GM21447 (cell line): ENCODE measurements around the gene TERF2IP.
A peak's percentile ranks its signal among the peaks of the same experiment; 100 is the strongest.

ENCODE experiments used
- ATAC-seq: cut with Tn5 transposase; IDR thresholded peaks from one replicate; pipeline ENCODE4 v1.9.1; 2021; ENCODE audit not compliant: unreplicated experiment

TERF2IP gene

DNA sequence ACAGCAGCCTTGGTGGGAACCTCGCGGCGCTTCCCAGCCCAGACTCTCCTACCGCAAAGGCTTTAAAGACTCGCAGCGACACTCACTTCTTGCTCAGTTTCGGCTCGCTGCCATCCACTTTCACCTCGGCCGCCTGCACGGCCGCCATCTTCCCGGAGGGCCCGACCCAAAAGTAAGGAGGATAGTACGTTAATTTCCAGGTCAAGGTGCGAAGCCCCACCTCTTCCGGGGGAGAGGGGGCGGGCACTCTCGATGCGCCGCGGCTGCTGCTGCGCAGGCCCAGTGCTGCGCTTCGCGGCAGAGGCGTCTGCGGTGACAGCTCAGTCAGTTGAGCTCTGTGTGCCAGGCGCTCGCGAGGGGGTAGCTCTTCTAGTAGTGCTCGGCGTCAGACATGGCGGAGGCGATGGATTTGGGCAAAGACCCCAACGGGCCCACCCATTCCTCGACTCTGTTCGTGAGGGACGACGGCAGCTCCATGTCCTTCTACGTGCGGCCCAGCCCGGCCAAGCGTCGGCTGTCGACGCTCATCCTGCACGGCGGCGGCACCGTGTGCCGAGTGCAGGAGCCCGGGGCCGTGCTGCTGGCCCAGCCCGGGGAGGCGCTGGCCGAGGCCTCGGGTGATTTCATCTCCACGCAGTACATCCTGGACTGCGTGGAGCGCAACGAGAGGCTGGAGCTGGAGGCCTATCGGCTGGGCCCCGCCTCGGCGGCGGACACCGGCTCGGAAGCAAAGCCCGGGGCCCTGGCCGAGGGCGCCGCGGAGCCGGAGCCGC is at the start of gene TERF2IP, which contains the start of gene KARS1:
Gene TERF2IP, plus strand, starts transcription at position 282 of the 773 bp plus-strand sequence. Its CDS starts 110 bp downstream, at position 392.
Gene KARS1, minus strand, starts transcription at position 174 of the 773 bp plus-strand sequence. Its CDS starts 26 bp downstream, at position 148.
- peak; percentile 72 for ATAC-seq

GRCh38 chr16:75599452-75600277 is 47.9 kb upstream of the TERF2IP start:
- ATAC-seq = no peak

GRCh38 chr16:75603241-75603640 is 44.3 kb upstream of the TERF2IP start:
- ATAC-seq = no peak

DNA sequence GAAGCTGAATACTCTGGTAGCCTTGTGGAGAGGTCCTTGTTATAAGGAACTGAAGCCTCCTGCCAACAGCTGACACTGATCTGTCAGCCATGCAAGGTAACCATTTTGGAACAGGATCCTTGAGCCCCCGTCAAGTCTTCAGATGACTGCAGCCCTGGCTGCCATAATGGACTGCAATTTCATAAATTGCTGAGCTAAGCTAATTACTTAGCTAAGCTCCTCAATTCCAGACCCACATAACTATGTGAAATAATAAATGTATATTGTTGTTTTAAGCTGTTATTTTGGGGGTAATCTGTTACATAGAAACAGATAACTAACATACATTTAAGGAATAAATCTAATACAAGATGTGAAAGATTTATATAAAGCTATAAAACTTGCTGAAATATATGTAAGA is 41.1 kb upstream of the TERF2IP start:
- ATAC-seq = no peak

GRCh38 chr16:75614066-75614897 is 33.3 kb upstream of the TERF2IP start:
- no peak for ATAC-seq

- ATAC-seq = no peak
Observed at GRCh38 chr16:75615619-75616018, 32.0 kb upstream of the TERF2IP start.

DNA sequence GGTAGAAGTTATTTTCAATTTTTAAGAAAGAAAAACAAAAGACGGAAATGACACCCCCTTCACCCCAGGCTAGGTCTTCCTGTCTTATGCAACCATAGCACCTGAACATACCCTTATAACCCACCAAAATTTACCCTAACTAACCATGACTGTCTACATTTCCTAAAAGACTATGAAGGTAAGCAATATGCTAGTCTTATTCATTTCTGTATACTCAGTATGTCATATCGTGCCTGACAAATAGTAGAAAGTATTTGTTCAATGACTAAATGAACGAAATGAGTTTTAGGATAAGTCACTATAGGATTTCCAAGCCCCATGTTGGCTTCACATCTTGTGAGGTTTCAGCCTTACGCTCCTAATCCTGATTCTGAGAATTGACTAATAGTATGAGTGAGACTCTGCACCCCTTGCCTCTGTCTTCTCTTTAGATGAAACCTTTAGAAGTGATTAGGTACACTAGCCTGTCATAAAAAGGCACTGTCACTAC is 31.0 kb upstream of the TERF2IP start:
- no peak for ATAC-seq

DNA sequence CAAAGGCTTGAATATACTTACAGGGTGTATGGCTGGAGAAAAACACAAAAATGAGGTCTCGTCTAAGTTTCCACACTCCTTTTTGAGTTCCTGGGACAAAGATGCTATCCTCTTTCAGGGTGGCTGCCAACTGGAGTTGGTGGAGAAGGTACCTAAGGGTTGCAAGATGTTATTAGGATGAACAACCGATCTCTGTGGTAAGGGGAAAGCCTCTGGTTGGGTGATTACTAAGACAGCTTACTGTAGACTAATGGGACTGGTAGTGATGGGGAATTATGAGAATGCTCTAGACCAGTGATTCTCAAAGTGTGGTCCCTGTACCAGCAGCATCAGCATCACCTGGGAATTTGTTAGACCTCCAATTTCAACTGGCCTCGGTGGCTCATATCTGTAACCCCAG is 30.5 kb upstream of the TERF2IP start:
- no peak for ATAC-seq

- ATAC-seq = no peak
Observed at GRCh38 chr16:75618780-75619179, 28.8 kb upstream of the TERF2IP start.

DNA sequence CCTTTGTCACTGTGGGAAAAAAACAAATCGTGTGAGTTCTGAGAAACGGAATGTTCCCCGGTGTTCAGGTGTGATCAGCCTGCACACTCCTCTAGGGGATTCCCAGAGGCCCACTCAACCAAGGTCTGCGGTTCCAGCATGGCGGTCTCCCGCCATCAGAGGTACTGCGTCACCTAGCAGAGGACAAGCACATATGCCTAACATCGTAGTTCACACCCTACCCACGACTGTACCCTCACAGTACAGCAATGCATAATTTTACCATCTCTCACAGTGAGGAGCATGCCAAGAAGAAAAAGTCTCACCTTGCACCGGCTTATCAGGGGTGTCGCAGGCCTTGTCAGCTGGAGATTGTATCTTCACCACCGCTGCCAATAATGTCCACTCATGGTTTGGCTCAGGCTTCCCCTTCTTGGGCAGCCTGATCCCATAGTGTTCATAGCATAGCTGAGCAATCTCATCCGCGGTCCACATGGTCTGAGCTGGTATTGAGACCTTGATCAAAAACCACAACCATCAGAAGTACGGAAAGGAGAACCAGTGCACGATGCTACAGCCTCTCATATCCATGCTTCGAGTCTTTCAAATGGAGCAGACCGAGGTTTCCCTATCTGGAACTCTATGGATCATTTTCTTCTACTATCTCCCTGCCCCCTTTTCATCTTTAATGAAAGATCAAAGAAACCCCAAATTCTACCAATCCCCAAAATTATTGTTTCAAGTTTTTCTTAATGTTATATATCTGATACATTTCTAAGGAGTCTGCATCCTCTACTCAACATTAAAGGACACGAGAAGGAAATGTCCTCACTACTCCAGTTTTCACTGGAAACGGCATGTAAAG is 27.0 kb upstream of the TERF2IP start:
- ATAC-seq = no peak

DNA sequence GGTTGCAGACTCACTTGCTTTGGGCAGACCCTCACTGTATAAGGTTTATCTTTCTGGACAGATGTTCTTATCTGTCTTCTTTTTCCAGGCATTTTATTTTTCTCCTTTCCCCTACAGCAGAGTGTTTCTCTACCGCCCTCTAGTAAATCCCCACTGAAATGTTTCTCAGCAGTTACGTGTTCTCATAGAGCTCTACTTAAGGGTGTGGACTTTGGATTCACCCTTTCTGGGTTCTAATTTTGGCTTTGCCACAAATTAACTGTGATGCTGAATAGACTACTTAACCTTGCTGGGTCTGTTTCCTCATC is 26.4 kb upstream of the TERF2IP start:
- ATAC-seq = no peak

DNA sequence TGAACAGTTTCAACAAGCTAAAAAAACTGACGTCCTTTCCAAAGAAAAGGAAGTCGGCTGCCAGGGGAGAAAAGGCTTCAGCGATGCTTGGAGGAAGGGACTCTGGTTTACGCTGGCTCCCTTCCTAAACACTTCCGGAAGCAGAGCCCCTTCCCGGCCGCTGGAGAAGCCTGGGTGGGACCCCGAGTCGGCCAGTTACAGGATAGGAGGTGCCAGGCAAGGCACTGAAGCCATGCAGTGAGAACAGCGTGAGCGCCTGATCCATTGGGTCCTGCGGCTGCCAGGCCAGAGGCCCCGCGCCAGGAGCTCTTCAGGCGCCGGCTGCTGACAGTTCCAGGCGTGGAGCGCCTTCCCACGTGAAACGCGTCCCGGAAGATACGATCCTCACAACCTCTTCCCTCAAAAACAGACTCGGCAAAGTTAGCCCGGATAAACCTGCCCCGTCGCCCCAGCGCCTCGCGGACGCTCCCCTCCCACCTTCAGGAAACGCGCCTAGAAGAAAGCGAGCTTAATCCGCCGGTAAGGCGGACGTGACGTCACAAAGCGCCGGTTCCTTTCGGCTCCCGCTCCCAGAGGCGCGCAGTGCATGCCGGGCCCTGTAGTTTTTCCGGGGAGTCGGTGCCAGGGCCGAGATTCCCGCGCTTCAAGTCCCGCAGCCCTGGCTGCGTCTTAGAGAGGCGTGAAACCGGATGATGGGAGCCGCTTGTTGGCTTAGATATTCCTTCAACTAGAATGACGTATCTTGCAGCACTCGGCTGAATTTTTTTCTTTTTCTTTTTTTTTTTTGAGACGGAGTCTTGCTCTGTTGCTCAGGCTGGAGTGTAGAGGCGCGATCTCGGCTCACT is 24.6 kb upstream of the TERF2IP start, which contains the start of gene ADAT1:
Gene ADAT1, minus strand, starts transcription at position 521 of the 845 bp plus-strand sequence. CDS start 2,482 bp downstream, outside the sequence.
- ATAC-seq = peak; percentile 96

DNA sequence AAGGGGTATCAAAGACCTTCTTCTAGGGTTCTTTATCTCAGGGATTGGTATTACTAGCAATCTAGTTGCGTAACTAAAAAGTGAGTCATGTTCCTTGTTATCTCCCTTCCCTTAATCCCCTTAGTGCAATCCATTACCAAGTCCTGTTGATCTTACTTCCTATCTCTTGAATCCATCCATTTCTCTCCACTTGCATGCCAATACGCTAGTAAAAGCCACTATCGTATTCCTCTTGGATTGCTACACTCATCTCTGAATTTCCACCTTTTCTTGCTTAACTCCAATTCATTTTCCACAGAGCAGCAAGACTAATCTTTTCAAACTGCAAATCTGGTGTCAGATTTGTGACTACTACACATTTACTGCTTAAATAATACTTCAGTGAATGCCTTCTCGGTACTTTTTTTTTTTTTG is 22.6 kb upstream of the TERF2IP start:
- ATAC-seq = no peak

DNA sequence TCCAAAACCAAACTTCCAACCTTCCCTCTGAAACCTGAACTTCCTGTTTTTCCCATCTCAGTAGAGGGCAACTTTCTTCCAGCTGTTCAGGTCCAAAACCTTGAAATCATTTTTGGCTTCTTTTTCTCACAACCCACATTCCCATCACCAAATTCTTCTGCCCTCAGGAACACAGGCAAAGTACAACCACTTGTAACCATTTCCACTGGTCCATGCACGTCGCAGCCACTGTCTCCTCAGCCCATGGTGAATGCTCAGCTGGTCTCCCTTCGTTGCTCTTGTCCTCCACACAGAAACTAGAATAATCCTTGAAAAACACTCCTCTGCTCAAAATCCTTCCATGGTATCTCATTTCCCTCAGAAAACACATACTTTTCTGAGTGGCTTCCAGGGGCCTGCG is 20.8 kb upstream of the TERF2IP start:
- no peak for ATAC-seq

GRCh38 chr16:75627851-75628250 is 19.7 kb upstream of the TERF2IP start:
- no peak for ATAC-seq

DNA sequence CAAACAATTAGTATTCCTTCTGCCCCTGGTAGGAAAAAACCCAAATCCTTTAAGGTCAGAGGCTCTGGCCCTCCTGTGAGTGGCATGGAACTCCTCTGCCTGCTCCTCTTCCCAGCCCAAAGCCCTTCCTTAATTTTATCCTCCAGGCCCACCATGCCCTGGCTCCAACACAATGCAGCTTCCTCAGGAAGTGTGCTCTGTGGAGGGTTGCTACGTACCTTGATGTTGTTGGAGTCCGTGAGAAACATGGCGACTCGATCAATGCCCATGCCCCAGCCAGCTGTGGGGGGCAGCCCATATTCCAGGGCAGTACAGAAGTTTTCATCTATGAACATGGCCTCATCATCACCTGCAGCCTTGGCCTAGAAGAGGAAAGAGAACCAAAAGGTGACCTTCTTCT is 19.2 kb upstream of the TERF2IP start:
- ATAC-seq = no peak

- ATAC-seq = no peak
Observed at GRCh38 chr16:75629132-75629531, 18.4 kb upstream of the TERF2IP start.

- no peak for ATAC-seq
Observed at GRCh38 chr16:75630052-75630451, 17.5 kb upstream of the TERF2IP start.

DNA sequence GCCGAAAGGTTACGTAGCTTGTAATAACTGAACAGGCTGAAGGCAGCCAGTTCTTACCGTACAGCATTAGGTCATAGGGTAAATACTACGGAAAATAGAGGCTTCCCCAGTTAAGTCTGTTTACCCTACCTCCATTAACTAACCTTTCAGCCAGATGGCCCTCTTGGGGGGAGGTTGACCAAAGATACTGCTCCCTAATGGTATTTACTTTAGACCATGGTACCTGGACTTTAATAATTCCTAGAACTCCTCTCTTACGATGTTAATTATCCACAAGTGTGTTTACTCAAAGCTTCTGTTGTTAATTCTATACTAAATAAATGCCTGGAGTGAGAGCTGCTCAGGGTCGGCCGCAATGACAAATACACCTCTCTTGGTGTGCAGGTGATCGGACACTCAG is 14.7 kb upstream of the TERF2IP start:
- ATAC-seq = no peak
